Aorta (tissue), 5 donors: ENCODE data around the gene MYH1. TPM values are rescaled to one million over a fixed set of nuclear protein-coding genes. Genes with fewer than 3 reads are reported as not detected.

Source experiments
- ATAC-seq: fragments of 200-7000 bp; cut with Tn5 transposase; one replicate; pipeline ENCODE4 v1.9.1; 2022; ENCODE audit warnings: moderate library complexity; ENCODE audit not compliant: low FRiP score
- DNase-seq, 2 donors: peaks; one replicate each; pipeline ENCODE4 v3.0.0-alpha.2; 2020
- H3K27ac ChIP-seq, 2 donors: one replicate each; pipeline ENCODE4 v1.5.1; 2013; ENCODE audit warnings: low read length in 2 of 2, mild to moderate bottlenecking in 2 of 2, moderate library complexity in 2 of 2, control low read depth in 1 of 2, inconsistent platforms in 1 of 2, low read depth in 1 of 2
- H3K27me3 ChIP-seq, 2 donors: one replicate each; pipeline ENCODE4 v1.6.1; 2013; ENCODE audit warnings: control low read depth in 1 of 2, low read length in 1 of 2, mild to moderate bottlenecking in 1 of 2, moderate library complexity in 1 of 2; ENCODE audit not compliant: insufficient read depth in 2 of 2, control insufficient read depth in 1 of 2
- H3K36me3 ChIP-seq, 2 donors: one replicate each; pipeline ENCODE4 v1.6.1; 2013; ENCODE audit warnings: control low read depth in 1 of 2, low read length in 1 of 2, mild to moderate bottlenecking in 1 of 2; ENCODE audit not compliant: insufficient read depth in 2 of 2, control insufficient read depth in 1 of 2
- H3K4me1 ChIP-seq, 2 donors: one replicate each; pipeline ENCODE4 v1.6.1; 2013; ENCODE audit warnings: low read length in 2 of 2, control low read depth in 1 of 2, mild to moderate bottlenecking in 1 of 2, moderate library complexity in 1 of 2; ENCODE audit not compliant: insufficient read depth in 2 of 2, control insufficient read depth in 1 of 2
- H3K4me3 ChIP-seq, 2 donors: one replicate each; pipeline ENCODE4 v1.5.1; 2013; ENCODE audit warnings: low read length in 2 of 2, control low read depth in 1 of 2, mild to moderate bottlenecking in 1 of 2
- H3K9me3 ChIP-seq: one replicate; pipeline ENCODE4 v1.6.1; 2013; ENCODE audit warnings: mild to moderate bottlenecking, low read length; ENCODE audit not compliant: control insufficient read depth
- WGBS, 2 donors: extraction: QIAGEN DNeasy Blood & Tissue Kit; methylation state at CpG; one replicate each; pipeline ENCODE4 v1.1.7; 2013; 5-methylcytosine and 5-hydroxymethylcytosine counted together
- intact Hi-C, 2 donors: fragments of 100-400 bp; cut with DNase I; formaldehyde crosslinking; loops; one replicate each; pipeline versions ENCODE4 v1.14.2 to v1.15.0; 2022
- long read RNA-seq, 2 donors: library from polyadenylated mRNA; unstranded; transcript quantifications; one replicate each; pipeline ENCODE4 v2.0.0, GENCODE V29; 2020 to 2021
- polyA plus RNA-seq, 2 donors: library from polyadenylated mRNA; stranded (reverse); fragments of 200-250 nt; gene quantifications; one replicate each; pipeline ENCODE4 v1.2.3, GENCODE V29; 2013
- total RNA-seq, 2 donors: library from RNA; stranded (reverse); fragmentation: NEBNext Ultra II Directional; extraction: Animal tissue kit (Norgen Biotek cat#: 25700); gene quantifications; one replicate each; pipeline ENCODE4 v1.2.1, GENCODE V29; 2021
- donor health status: healthy with polysubstance abuse.
- donor health status: Bipolar disorder and iron deficiency.
- donor health status: DM: no; HTN: no; CAD: no.
- donor health status: DM: no; HTN: no; CAD: no.
- donor health status: DM: yes; HTN: yes; CAD: no.

Gene MYH1
- total RNA-seq (not detected), polyA plus RNA-seq (under 1 TPM in 1 of 2 donors, not detected in 1; 0.10 TPM)
- long read RNA-seq, donor 1: 0 reads
- long read RNA-seq, donor 2: 0 reads

DNA sequence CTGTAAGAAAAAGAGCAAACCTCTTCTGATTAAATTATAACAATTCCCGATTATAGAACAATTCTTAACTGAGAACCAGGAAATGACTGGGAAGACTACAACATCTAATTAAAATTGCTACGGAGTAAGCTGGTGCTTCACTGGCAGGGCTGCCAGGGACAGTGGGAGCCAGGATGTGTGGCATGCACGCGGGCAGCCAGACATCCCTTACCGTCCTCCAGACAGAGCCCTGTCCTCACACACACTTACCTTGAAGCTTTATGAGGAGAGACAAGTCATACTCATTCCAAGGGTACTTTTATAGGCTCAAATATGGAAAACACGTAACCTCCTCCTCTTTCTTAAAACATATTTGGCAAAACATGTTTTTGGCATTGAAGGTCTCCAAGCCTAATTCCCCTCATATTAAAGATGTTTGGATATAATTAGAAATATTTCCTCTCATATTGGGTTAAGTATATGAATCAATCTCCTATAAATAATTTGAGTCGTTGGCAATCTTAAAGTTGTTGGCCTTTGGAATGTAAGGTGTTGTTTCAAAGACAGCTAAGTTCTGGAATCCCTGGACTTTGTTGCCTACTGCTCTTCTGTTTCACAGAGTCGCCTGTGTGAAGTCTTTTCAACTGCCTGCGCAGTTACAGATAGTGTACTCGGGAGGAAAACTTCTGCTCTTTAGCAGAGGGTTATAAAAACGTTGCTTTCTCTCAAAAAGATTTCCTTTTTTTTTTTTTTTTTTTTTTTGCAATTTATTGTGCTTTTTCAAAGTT is at the start of gene MYH1:
MYH1 (minus strand) TSS at position 272 of the 767 bp plus-strand sequence. CDS start 1,900 bp downstream, outside the sequence.
- 70 to 74% methylated on average over 11 of the region's 11 CpGs for WGBS, 2 donors
- Histone ChIP-seq H3K9me3 (no peaks in the 10 kb centered on the region), H3K36me3 (no peaks in the 10 kb centered on the region), H3K4me1 (no peaks in the 10 kb centered on the region), H3K27ac (no peak within 1 kb of the TSS), H3K4me3 (no peak within 1 kb of the TSS), H3K27me3 (no peaks in the 10 kb centered on the region)
- no peak for ATAC-seq
- DNase-seq: no peak
- intact Hi-C loops: no loop called here

DNA sequence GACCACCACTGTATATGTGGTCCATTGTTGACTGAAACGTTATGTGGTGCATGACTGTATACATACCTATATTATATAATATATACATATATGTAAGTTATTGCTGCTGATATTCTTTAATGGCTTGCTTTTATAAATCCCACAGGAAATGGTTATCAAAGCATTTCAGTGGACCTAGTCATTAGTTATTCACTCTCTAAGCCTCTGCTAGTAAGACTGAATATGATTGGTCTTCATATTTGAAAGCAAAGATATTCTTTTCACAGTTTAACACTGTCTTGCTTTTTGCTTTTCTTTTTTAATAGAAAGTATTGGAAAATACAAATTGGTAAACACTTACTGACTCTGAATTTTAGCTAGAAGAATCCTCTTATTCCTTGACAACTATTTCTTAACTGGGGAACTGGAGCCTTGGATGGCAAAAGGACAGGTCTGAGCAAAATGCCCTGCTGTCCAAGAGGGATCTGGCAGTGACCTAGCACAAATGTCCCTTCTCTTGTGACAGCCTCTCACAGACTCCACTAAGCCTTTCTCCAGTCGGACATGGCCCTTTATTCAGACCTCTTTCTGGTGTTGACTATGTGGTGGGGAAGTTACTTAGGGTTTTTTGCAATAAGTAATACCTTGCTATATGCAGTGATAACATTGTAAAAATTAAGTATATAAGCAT is 45.8 kb upstream of the MYH1 start:
- no peak for ATAC-seq
- intact Hi-C loops: no loop called here
- no peaks in the 10 kb centered on the region for H3K4me1 ChIP-seq
- H3K9me3 ChIP-seq: no peaks in the 10 kb centered on the region
- no peak for DNase-seq
- no peak overlapping the region for H3K4me3 ChIP-seq
- H3K36me3 ChIP-seq: no peaks in the 10 kb centered on the region
- no peak overlapping the region for H3K27ac ChIP-seq
- 61 to 68% methylated on average over 2 of the region's 2 CpGs for WGBS, 2 donors
- H3K27me3 ChIP-seq: no peaks in the 10 kb centered on the region

DNA sequence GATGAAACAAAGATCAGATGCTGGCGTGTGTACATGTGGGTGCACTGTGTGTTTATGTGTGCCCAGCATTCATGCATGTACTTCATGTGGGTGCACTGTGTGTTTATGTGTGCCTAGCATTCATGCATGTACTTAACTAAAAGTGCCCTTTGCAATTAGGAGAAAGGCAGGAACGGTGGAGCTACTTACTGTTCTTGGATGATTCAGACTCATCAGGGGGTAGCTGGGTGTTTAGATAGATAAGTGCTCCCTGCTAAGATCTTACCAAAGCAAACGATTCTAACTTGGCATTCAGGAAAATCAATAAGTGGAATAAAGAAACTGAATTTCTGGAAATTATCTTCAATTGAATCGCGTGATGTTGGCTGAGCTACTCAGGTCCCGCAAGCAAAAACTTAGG is 39.7 kb upstream of the MYH1 start:
- Histone ChIP-seq H3K27me3 (no peaks in the 10 kb centered on the region), H3K9me3 (no peaks in the 10 kb centered on the region), H3K27ac (no peak overlapping the region), H3K4me1 (no peaks in the 10 kb centered on the region), H3K4me3 (no peak overlapping the region), H3K36me3 (no peaks in the 10 kb centered on the region)
- DNase-seq (no peak), ATAC-seq (no peak)
- intact Hi-C loops: no loop called here
- 81% methylated on average over 6 of the region's 6 CpGs for WGBS, 2 donors

- intact Hi-C loops: no loop called here
- 82 to 93% methylated on average over 1 of the region's 1 CpG for WGBS, 2 donors
- Histone ChIP-seq H3K36me3 (no peaks in the 10 kb centered on the region), H3K9me3 (no peaks in the 10 kb centered on the region), H3K27ac (no peak overlapping the region), H3K4me3 (no peak overlapping the region), H3K27me3 (no peaks in the 10 kb centered on the region), H3K4me1 (no peaks in the 10 kb centered on the region)
- no peak for DNase-seq
- no peak for ATAC-seq
Observed at GRCh38 chr17:10557422-10557821, 39.1 kb upstream of the MYH1 start.

- Histone ChIP-seq H3K4me3 (no peak overlapping the region), H3K36me3 (no peaks in the 10 kb centered on the region), H3K27ac (no peak overlapping the region), H3K4me1 (no peaks in the 10 kb centered on the region), H3K27me3 (no peaks in the 10 kb centered on the region), H3K9me3 (no peaks in the 10 kb centered on the region)
- intact Hi-C loops: no loop called here
- DNase-seq: no peak
- WGBS, 2 donors: 46 to 51% methylated on average over 5 of the region's 5 CpGs
- ATAC-seq: no peak
Observed at GRCh38 chr17:10556301-10557005, 38.1 kb upstream of the MYH1 start.

GRCh38 chr17:10550014-10550413 is 31.7 kb upstream of the MYH1 start:
- Histone ChIP-seq H3K27me3 (no peaks in the 10 kb centered on the region), H3K4me3 (no peak overlapping the region), H3K4me1 (no peaks in the 10 kb centered on the region), H3K9me3 (peaks cover 1% of the 10 kb centered on the region), H3K36me3 (no peaks in the 10 kb centered on the region), H3K27ac (no peak overlapping the region)
- 63 to 69% methylated on average over 4 of the region's 4 CpGs for WGBS, 2 donors
- DNase-seq (no peak), ATAC-seq (no peak)
- intact Hi-C loops: no loop called here

- H3K4me3 ChIP-seq: no peak within 1 kb of the TSS
- no peak within 1 kb of the TSS for H3K27ac ChIP-seq
- no peaks in the 10 kb centered on the region for H3K27me3 ChIP-seq
- DNase-seq: no peak
- no peaks in the 10 kb centered on the region for H3K36me3 ChIP-seq
- 40 to 43% methylated on average over 9 of the region's 9 CpGs for WGBS, 2 donors
- H3K4me1 ChIP-seq: no peaks in the 10 kb centered on the region
- peaks cover 1% of the 10 kb centered on the region for H3K9me3 ChIP-seq
- no peak for ATAC-seq
- intact Hi-C loops: no loop called here
Observed at GRCh38 chr17:10549096-10549842, 30.9 kb upstream of the MYH1 start, which contains the start of gene MYH2. MYH2 (minus strand) TSS chr17:10549658; CDS start chr17:10547920, 1,738 bp downstream.

- Histone ChIP-seq H3K4me3 (no peak overlapping the region), H3K27ac (no peak overlapping the region), H3K9me3 (peaks cover 1% of the 10 kb centered on the region), H3K36me3 (no peaks in the 10 kb centered on the region), H3K27me3 (no peaks in the 10 kb centered on the region), H3K4me1 (no peaks in the 10 kb centered on the region)
- intact Hi-C loops: no loop called here
- DNase-seq: no peak
- no peak for ATAC-seq
- 75 to 78% methylated on average over 6 of the region's 6 CpGs for WGBS, 2 donors
Observed at GRCh38 chr17:10547351-10547750, 29.0 kb upstream of the MYH1 start.
